ENCODE data around the gene PAOX. TPM values are rescaled to one million over a fixed set of nuclear protein-coding genes. Genes with fewer than 3 reads are reported as not detected.

The PAOX gene
- total and polyA plus RNA-seq, 9 of the 15 experiments (the other 6 are each of a cell fraction or from before 2014, with no cell fraction given) = 0.80 to 6.4 (median 2.6) TPM

GRCh38 chr10:133368153-133368552, 10.9 kb upstream of the PAOX start:
- no peak for ATAC-seq
- FAIRE-seq = no peak
- Histone ChIP-seq H3K79me2 (ENCODE audit: control insufficient read depth, insufficient read depth, low read length) (peaks cover 9% of the 10 kb centered on the region), H2AFZ (ENCODE audit: low read depth, low read length) (no peak overlapping the region), H3K27ac (ENCODE audit: extremely low read depth, low read depth, low read length) (no peak overlapping the region), H4K20me1 (replicated peaks; ENCODE audit: control insufficient read depth, insufficient read depth, low read length) (0 out of 2 replicates have a peak, but pooled peaks cover 3% of the 10 kb centered on the region), H3K9me3 (replicated peaks; ENCODE audit: control insufficient read depth, insufficient read depth, low read depth, low read length) (no peaks in the 10 kb centered on the region), H3K4me3 (no peak overlapping the region), H3K9ac (ENCODE audit: insufficient read depth in 1 of 2, low read depth in 2 of 2, low read length in 2 of 2) (peak overlapping the region in 1 of 2 experiments; percentile 68; a peak in 1 of 4 replicates), H3K27me3 (ENCODE audit: control insufficient read depth in 2 of 2, insufficient read depth in 2 of 2, low read length in 2 of 2) (no peaks in the 10 kb centered on the region), H3K4me2 (ENCODE audit: insufficient read depth, low read length) (no peak overlapping the region), H3K36me3 (ENCODE audit: control insufficient read depth, insufficient read depth, low read length) (peaks cover 62% of the 10 kb centered on the region; the same call in 2 of the 3 replicates), H3K4me1 (replicated peaks in 1 of 2; ENCODE audit: control insufficient read depth in 2 of 2, insufficient read depth in 2 of 2, low read length in 2 of 2) (peaks cover 0 to 14% of the 10 kb centered on the region in 2 experiments; a peak in 2 of 5 replicates), H3K9me1 (ENCODE audit: control insufficient read depth, insufficient read depth, low read length) (no peaks in the 10 kb centered on the region)
- ChIA-PET CTCF (ENCODE audit: low intra/inter-chr PET ratio) (no interaction called here), POLR2A (interaction anchor here (0.6 kb wide), 1 partner anchor 13 kb away, joined by 3 read pairs; no protein-coding TSS in a partner anchor)
- no TSS peak for BruUV-seq (replicated peaks)
- intact Hi-C loops (cut with micrococcal nuclease) (no loop called here), in situ Hi-C loops (cut with MboI) (no loop called here)
- 90% methylated on average over 6 of the region's 7 CpGs for WGBS (ENCODE audit: insufficient coverage, low coverage, missing lambda C conversion rate)
- 0 out of 2 replicates have a peak, but pooled peaks have one; percentile 16 for TF ChIP-seq RBFOX2 (IDR thresholded peaks at IDR 0.05; ENCODE audit: low read depth, low read length)
- TF ChIP-seq GTF3C2 (IDR thresholded peaks at IDR 0.05; ENCODE audit: borderline replicate concordance, extremely low read depth, insufficient read length) = no peak
- no peak for DNase-seq (ENCODE audit: extremely low read depth in 1 of 4, low spot score in 3 of 4)

Data from K562 (cell line).